Dedifferentiated amniotic fluid mesenchymal stem cell (primary cell): ENCODE results near the gene PNPLA2.

Experiments
- DNase-seq: peaks from one replicate; pipeline ENCODE4 v3.0.0-alpha.2; 2016; ENCODE audit errors: extremely low spot score

Gene PNPLA2

DNA sequence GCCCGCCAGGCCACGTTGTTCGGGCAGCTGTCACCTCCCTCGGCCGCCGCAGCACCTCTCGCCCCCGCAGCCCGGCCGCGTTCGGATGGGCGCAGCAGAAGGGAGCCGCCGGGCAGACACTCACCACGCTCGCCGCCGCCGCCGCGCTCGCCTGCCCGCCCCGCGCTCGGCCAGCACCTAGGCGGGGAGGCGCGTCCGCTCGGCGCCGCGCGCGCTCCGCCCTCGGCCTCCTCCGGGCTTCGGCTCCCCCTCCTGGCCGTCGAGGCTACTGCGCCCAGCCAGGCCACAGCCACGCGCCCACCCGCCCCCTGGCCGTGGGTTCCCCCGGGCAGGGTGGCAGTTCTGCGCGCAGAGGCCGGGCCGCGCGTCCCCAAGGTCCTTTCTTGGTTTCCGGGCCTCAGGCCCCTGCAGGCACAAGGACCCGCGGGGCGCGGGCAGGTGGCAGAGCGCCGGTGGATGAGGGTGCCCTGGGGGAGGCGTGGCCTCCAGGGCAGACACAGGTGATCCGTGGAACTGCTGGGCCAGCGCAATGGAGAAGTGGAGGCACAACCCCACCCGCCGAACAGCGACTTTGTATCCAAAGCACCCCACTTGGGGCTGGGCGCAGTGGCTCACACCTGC lies 20.5 kb upstream of the PNPLA2 start, which contains the start of gene SLC25A22:
Gene SLC25A22 (minus strand): TSS at position 189 of the 621 bp plus-strand sequence. CDS start 3,275 bp downstream, outside the sequence.
- peak; percentile 62 for DNase-seq

DNA sequence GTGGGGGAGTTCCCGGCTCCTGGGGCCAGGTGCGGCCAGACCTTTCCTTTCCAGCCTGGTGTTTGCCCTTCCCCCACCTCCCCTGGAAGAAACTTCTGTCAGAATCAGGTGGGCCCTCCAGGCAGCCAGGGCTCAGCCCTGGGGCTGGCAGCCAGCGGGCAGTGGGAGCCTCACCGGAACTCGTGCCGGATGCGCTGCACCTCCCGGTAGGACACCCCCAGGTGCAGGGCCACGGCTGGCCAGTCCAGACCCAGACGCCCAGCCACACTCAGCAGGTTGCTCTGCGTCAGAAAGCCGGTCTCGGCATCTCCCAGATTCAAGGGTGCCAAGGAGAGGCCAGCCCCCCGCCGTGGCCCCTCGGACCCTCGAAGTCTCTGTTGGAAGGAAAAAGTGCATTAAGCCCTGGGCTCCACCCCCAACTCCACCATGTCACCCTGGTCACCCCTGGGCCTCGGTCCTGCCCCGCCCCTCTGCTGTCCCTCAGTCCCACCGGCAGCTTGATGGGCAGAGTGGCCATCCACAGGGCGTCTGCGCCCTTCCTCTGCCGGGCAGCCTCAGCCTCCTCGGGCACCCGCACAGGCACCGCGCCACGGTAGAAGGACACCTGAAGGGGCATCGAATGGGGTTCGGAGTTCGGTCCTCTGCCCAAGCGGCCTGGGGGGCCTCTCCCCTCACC lies 18.9 kb upstream of the PNPLA2 start:
- no peak for DNase-seq

DNA sequence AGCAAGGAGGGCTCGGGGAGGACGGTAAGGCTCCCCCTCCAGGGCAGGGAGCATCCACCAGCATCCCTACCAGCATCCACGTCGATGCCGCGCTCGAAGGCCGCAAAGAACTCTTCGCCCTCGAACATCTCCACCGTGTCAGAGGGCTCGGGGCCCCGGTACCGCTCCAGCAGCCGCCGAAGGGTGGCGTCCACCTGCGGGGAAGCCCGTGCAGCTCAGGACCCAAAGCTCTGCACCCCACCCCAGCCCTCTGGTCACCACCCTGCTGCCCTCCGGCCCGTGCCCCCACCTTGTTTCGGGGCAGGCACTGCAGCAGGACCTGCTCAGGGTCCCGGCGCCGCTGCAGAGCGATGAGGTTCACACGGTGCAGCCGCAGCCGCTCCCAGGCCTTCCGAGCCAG lies 18.2 kb upstream of the PNPLA2 start:
- DNase-seq: no peak

GRCh38 chr11:801097-801780 lies 17.5 kb upstream of the PNPLA2 start:
- DNase-seq: no peak

GRCh38 chr11:802018-802617 lies 16.6 kb upstream of the PNPLA2 start:
- DNase-seq: no peak

DNA sequence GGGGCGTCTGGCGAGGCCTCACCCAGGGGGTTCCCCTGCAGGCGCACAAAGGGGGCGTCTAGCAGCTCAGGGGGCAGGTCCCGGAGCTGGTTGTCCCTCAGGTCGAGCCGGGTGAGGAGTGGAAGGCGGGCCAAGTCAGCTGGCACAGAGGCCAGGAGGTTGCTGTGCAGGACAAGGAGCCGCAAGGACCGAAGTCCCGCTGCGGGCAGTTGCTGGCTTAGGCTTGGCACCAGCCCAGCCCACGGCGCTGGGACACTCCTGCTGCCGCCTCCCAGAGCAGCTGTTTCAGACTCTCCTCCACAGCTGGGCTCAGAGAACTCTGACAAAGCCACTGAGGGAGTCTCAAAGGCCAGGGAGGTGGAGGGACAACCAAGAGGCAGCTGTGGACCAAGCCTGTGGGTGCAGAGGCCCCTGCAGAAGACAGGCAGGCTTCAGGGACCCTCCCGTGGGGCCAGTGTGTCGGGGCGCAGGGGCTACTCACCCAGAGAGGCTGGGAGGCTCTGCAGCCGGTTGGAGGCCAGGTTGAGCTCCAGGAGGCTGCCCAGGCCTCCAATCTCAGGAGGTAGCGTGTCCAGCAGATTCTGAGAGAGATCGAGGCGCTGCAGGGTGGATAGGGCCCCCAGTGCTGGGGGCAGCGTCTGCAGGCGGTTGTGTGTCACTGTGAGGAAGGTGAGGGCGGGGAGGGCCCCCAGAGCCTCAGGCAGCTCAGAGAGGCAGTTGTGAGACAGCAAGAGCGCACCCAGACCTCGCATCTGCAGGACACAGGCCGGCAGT lies 15.8 kb upstream of the PNPLA2 start:
- DNase-seq: no peak

GRCh38 chr11:803467-803742 lies 15.3 kb upstream of the PNPLA2 start:
- DNase-seq: no peak

DNA sequence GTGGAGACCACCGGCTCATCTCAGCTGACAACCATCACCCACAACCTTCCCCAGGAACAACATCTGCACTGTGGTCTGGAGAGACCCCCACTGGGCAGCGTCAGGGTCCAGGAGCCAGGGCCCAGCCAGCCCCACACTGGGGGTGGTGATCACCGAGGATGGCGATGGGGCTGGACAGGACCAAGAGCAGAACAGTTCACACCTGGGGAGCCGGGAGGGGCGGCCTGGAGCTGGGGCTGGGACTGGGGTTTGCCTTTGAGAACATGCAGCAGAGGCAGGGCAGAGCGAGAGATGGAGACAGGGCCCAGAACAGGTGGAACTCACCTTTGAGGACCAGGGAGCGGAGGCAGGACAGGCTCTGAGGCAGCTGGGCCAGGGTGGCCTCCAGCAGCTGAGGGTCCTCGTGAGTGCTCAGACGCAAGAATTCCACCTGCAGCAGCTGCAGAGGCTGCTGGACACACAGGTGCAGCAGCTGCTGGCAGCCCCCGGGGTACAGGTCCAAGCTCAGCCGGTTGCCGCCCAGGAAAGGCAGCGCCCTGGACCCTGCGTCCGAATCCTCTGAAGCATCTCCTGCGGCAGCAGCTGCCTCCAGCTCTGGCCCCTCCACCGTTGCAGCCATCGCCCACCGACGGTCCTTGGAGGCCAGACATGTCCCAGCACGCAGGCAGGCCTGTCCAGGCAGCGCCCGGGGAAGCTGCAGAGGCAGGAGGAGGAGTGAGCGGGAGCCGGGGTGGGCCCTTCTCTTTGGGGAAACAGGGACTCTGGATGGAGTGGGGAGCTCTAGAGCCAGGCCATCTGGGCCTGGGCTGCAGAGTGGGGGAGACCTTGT lies 14.7 kb upstream of the PNPLA2 start:
- DNase-seq: no peak

DNA sequence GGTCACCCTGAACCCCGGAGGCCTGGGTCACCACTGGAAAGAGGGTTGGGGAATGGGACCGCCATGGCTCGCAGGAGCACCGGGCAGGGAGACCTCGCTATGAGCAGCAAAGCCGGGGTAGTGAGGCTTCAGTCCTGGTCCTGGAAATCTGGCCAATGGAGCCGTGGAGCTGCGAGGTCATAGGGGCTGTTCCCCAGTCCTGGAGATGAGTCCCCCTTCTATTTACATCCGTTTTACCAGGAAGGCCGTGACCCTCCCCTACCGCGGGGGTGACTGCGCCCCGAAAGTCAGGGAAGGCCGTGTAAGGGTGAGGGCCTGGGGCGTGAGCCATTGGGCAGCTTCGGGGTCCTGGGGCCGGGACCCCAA lies 14.1 kb upstream of the PNPLA2 start:
- DNase-seq: no peak

DNA sequence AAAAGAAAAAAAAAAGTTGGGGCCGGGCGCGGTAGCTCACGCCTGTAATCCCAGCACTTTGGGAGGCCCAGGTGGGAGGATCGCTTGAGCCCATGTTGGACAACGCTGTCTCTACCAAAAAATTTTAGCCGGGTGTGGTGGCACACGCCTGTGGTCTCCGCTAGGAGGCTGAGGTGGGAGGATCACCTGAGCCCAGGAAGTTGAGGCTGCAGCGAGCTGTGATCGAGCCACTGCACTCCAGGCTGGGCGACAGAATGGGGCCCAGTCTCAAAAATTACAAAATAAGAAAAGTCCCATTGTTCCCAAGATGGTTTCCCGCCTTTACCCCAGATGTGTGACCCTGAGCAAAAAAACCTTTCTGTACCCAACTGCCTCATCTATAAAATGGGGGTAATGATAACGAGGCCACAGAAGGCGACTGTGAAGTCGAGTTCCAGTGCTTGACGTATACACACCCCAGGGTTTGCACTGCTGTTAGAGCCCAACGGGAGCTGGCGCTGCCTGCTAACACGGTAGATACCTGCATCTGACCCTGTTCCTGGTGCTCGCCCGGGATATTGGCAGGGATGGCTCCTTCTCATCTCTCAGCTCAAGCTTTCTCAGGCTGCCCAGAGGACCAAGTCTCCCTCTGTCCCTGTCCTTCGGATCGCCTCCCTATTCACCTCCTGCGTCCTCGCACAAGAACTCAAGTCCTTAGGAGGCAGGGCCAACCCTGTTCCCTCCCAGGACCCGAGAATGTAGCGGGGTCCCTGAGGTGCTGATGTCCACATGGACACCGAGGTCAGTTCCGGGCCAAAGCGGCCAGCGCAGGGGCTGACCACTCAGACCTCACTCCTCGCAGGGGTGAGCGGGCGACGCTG lies 10.1 kb upstream of the PNPLA2 start:
- no peak for DNase-seq

DNA sequence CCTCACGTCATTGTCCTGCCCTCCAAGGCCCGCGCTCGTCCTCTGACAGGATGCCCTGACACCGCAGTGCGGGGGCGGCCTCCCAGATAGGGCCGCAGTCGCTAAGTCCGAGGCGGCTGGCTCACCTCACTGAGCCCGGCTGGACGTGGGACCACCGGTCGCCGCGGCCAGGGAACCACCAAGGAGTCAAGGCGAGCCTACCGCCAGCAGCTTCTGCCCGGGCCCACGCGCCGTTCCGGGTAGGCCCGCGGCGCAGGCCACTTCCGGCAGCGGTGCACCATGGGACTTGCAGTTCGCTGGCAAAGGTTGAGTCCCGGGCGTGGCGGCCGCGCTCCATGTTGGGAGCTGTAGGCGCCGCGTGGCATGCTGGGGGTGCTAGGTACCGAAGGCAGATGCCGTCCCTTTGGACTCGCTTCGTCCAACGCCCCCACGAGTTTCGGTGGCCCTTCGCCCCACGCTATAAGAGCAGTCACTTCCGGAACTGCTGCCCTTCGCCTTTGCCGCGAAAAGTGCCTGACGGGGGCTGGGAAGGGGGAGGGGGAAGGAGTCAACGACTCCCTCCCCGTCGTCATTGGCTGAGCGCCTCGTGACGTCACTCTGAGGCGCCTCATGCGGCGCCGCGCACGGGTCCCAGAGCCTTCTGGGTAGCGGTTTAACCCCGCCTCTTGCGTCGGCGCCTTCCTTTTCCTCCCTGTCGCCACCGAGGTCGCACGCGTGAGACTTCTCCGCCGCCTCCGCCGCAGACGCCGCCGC lies 9.3 kb upstream of the PNPLA2 start, which contains the start of gene RPLP2:
Gene RPLP2 (plus strand): TSS at position 681 of the 753 bp plus-strand sequence. CDS start 268 bp downstream, outside the sequence.
- peak; percentile 95 for DNase-seq

DNA sequence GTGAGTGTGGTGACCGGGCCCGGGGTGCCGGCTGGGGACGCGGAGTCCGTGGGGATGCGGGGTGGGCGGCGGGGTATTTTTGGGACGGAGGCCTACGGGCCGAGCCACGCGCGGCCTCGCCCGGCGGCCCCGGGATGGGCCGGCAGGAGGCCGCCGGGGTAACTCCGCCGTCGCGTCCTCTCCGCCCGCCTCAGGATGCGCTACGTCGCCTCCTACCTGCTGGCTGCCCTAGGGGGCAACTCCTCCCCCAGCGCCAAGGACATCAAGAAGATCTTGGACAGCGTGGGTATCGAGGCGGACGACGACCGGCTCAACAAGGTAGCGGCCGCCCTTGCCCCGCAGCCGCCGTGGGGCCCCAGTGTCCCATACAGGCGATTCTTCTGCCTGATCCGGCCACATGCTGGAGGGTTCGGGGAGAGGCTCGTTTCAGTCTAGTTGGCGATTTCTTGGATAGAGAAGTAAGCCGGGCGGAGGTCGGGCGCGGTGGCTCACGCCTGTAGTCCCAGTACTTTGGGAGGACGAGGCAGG lies 8.6 kb upstream of the PNPLA2 start:
- DNase-seq: no peak

DNA sequence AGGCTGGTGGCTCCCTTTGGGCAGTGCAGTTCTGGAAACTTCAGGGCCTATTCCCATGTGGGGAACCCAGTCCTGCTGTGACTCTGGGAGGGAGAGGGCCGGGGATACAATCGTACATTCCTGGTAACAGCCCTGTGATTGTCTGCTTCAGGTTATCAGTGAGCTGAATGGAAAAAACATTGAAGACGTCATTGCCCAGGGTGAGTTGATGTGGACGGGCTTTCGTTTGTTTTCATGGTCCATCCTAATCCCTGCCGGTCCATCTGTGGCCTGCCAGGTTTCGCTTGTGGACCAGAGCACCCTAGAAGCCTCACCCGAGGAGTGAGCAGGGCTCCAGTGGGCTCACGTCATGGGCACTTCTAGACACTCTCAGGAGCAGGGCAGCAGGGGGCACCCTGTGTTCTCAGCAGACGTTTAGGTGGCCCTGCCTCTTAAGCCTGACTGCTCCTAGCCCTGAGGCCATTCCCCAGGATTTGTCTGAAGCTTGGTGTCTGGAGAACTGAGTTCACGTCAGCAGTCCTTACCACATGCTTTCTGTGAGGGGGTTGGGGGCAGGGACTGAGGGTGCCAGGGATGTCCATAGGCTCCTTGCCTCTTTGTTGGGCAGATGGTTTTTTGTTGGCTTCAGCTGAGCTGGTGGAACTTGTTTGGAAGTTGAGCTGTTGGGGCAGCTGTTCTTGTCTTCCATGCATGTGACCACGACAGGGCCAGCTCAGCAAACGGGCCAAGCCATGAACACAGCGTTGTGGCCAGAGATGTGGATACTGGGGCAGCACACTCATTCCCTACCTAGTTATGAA lies 7.1 kb upstream of the PNPLA2 start:
- DNase-seq: no peak

GRCh38 chr11:812390-812789 lies 6.3 kb upstream of the PNPLA2 start:
- DNase-seq: no peak

DNA sequence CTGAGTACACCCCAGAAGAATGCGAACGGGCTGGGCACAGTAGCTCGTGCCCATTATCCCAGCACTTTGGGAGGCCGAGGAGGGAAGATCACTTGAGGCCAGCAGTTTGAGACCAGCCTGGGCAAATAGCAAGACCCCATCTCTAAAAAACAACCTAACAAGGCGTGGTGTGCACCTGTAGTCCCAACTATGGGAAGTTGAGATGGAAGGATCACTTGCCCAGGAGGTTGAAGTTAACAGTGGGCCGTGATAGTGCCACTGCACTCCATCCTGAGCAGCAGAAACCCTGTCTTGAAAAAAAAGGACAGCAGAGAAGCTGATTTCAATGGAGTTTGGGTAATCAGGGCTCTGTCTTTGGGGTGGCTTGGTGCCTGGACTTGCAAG lies 5.7 kb upstream of the PNPLA2 start:
- DNase-seq: no peak

DNA sequence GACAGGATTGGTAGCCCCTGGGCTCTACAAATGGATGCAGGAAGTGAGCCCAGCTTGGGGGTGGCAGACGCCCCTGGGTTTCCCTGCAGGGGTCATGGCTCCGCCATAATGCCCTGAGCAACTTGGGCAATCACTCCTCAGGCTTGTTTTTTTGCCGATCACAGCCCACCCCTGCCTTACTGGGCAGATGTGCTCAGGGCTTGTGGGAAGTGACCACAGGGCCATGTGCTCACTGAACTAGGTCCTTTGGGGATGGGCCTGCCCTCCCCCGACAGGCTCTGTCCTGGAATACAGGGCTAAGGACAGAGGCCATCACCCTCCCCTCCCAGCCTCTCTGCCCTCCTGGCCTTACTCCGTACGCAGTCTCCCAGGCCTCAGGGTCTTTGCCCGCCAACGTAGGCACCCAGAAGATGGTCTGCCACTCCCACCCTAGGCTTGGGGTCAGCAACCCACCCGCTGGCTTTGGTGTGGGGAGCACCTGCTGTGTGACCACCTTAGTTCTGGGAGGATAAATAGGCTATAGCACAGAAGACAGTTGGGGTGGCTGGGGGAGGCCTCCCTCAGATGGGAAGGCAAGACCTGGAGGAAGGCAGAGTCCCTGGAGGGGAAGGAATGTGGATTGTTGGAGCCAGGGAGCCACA lies 5.1 kb upstream of the PNPLA2 start:
- no peak for DNase-seq

DNA sequence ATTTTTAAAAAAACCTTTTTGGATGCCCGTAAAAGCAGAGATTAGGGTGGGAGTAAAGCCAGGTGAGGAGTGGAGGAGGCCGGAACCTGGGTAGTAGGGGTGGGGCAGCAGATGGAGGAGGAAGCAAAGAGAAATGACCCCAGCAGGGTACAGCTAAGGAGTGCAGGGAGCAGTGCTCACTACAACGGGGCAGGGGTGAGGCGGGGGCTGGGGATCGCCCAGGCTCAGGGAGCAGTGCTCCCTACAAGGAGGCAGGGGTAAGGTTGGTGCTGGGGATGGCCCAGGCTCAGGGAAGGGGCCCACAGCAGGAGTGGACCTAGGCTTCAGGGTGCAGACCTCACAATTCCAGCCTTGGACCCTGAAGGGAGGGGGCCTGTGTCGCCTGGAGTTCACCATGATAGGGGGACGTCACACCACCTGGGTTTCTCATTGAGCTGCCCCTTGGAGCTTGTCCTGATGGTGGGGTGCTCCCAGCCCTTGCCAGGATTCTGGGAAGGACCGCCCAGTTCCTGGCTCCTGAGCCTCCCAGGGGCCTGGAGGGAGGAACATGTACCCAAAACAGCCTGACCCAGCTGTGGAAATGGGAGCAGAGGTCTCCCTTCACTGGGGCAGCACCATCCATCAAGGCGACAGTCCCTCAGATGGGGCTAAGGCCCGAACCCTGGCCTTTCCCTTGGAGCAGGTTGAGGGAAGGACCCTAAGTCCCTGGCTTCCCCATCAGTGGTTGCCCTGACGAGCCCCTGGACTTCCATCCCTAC lies 2.9 kb upstream of the PNPLA2 start:
- no peak for DNase-seq
